Globus pallidus (tissue), 1 donor: Measurements from ENCODE around the gene LAMA5.

Source experiments
- DNase-seq: peaks from one replicate; pipeline ENCODE4 v3.0.0-alpha.2; 2015; ENCODE audit warnings: low spot score

LAMA5 gene

GRCh38 chr20:62367136-62367632 lies at the start of gene LAMA5:
LAMA5 (minus strand) TSS chr20:62367312; CDS start chr20:62367245, 67 bp downstream.
- no peak for DNase-seq

GRCh38 chr20:62415354-62416111 lies 48.4 kb upstream of the LAMA5 start:
- no peak for DNase-seq

- no peak for DNase-seq
These were observed 46.9 kb upstream of the LAMA5 start for GRCh38 chr20:62413896-62414481.

- no peak for DNase-seq
These were observed 46.0 kb upstream of the LAMA5 start for GRCh38 chr20:62413025-62413570.

GRCh38 chr20:62412194-62413024 lies 45.3 kb upstream of the LAMA5 start:
- no peak for DNase-seq

GRCh38 chr20:62411479-62412193 lies 44.5 kb upstream of the LAMA5 start:
- DNase-seq, result no peak

GRCh38 chr20:62410746-62411478 lies 43.8 kb upstream of the LAMA5 start:
- DNase-seq, result no peak

- DNase-seq, result no peak
These were observed 43.0 kb upstream of the LAMA5 start for GRCh38 chr20:62409931-62410745.

- DNase-seq, result no peak
These were observed 42.2 kb upstream of the LAMA5 start for GRCh38 chr20:62409086-62409853.

- DNase-seq, result no peak
These were observed 41.5 kb upstream of the LAMA5 start for GRCh38 chr20:62408640-62409039.

GRCh38 chr20:62408055-62408454 lies 40.9 kb upstream of the LAMA5 start:
- DNase-seq, result no peak

- DNase-seq, result peak; percentile 90
These were observed 40.3 kb upstream of the LAMA5 start, which contains the start of gene CABLES2 for GRCh38 chr20:62407221-62407992. CABLES2 (minus strand) TSS chr20:62407285; CDS start chr20:62407276, 9 bp downstream.

GRCh38 chr20:62406635-62407176 lies 39.6 kb upstream of the LAMA5 start:
- no peak for DNase-seq

- no peak for DNase-seq
These were observed 38.9 kb upstream of the LAMA5 start for GRCh38 chr20:62405981-62406513.

- no peak for DNase-seq
These were observed 38.2 kb upstream of the LAMA5 start for GRCh38 chr20:62405108-62405980.

GRCh38 chr20:62404761-62405107 lies 37.6 kb upstream of the LAMA5 start:
- no peak for DNase-seq

- DNase-seq, result no peak
These were observed 37.1 kb upstream of the LAMA5 start for GRCh38 chr20:62404112-62404665.
